Karpas-422 (cell line): ENCODE measurements around the gene ITGA7. TPM values are rescaled to one million over a fixed set of nuclear protein-coding genes. Genes with fewer than 3 reads are reported as not detected.

Experiments
- DNase-seq: peaks from one replicate; pipeline ENCODE4 v3.0.0-alpha.2; 2015
- H2AFZ ChIP-seq: fragments of 200-600 bp; sonication (generic); 2 replicates; pipeline ENCODE4 v1.6.1; 2014; ENCODE audit warnings: antibody characterized with exemption, low read length, mixed read lengths
- H3K27ac ChIP-seq: fragments of 200-600 bp; sonication (generic); 2 replicates; pipeline ENCODE4 v1.5.1; 2014; ENCODE audit warnings: mild to moderate bottlenecking, low read length, moderate library complexity
- H3K27me3 ChIP-seq: fragments of 200-600 bp; sonication (generic); 2 replicates; pipeline ENCODE4 v1.6.1; 2014; ENCODE audit warnings: low read length, mixed read lengths
- H3K36me3 ChIP-seq: fragments of 200-600 bp; sonication (generic); 2 replicates; pipeline ENCODE4 v1.6.1; 2014; ENCODE audit warnings: low read length, mixed read lengths; ENCODE audit not compliant: insufficient read depth
- H3K4me1 ChIP-seq: fragments of 200-600 bp; sonication (generic); 2 replicates; pipeline ENCODE4 v1.6.1; 2014; ENCODE audit warnings: mild to moderate bottlenecking, low read length, mixed read lengths
- H3K4me2 ChIP-seq: fragments of 200-600 bp; sonication (generic); 2 replicates; pipeline ENCODE4 v1.6.1; 2014; ENCODE audit warnings: low read length, low read depth, mild to moderate bottlenecking; ENCODE audit not compliant: poor library complexity, severe bottlenecking
- H3K4me3 ChIP-seq: fragments of 200-600 bp; sonication (generic); 2 replicates; pipeline ENCODE4 v1.5.1; 2014; ENCODE audit warnings: mild to moderate bottlenecking, antibody characterized with exemption, low read length, mixed read lengths
- H3K79me2 ChIP-seq: fragments of 200-600 bp; sonication (generic); 2 replicates; pipeline ENCODE4 v1.6.1; 2014; ENCODE audit warnings: mild to moderate bottlenecking, low read length, mixed read lengths
- H3K9ac ChIP-seq: fragments of 200-600 bp; sonication (generic); 2 replicates; pipeline ENCODE4 v1.6.0; 2014; ENCODE audit warnings: low read length
- H3K9me2 ChIP-seq: fragments of 200-600 bp; sonication (generic), shearing (Covaris generic); replicated peaks from 2 replicates; pipeline ENCODE4 v1.6.0; 2014; ENCODE audit warnings: mild to moderate bottlenecking, low read length, moderate library complexity; ENCODE audit not compliant: insufficient read depth
- H3K9me3 ChIP-seq: fragments of 300-700, 200-600 bp; sonication (generic); 2 replicates; pipeline ENCODE4 v1.6.1; 2014; ENCODE audit warnings: low read length, mixed read lengths
- H4K20me1 ChIP-seq: fragments of 200-600 bp; sonication (generic); 2 replicates; pipeline ENCODE4 v1.6.1; 2014; ENCODE audit warnings: mild to moderate bottlenecking, antibody characterized with exemption, low read length, low read depth; ENCODE audit not compliant: insufficient read depth
- total RNA-seq: library from RNA; depleted of rRNA; stranded (reverse); fragments of >200 nt; shearing (Covaris generic); gene quantifications from 2 replicates; pipeline ENCODE4 v1.2.3, GENCODE V29; 2014; ENCODE audit warnings: low replicate concordance

Gene ITGA7
- total RNA-seq, 1 experiment from 2014 or later, result 0.78 TPM

DNA sequence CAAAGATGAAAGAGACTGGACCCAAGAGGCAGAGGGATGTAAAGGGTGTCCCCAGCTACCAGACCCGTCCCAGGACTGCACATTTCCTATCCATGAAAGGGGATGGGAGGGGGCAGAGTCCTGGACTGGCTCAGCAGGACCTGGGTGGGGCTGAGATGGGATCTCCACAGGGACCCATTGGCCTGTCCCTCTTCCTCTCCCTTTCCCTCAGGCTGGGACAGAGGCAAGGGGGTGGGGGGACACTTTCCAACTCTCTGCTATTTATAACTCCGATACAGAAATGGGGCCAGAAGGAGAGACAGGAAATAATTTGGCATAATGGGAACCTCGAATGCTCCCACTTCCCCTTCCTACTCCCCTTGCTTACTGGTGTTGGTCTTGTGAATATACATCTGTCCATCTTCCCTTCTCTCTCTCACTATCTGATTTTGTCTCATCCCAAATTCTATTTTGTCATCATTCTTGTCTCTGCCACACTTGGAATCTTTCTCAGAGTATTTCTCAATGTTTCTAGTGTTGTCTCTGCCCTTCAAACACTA, 1.1 kb upstream of the ITGA7 start:
- H3K9ac ChIP-seq, result no peak overlapping the region
- no peak overlapping the region for H2AFZ ChIP-seq
- no peak for DNase-seq
- H3K9me3 ChIP-seq, result no peaks in the 10 kb centered on the region
- no peaks in the 10 kb centered on the region for H3K79me2 ChIP-seq
- no peaks in the 10 kb centered on the region for H4K20me1 ChIP-seq
- no peaks in the 10 kb centered on the region for H3K9me2 ChIP-seq
- no peak overlapping the region for H3K27ac ChIP-seq
- H3K4me2 ChIP-seq, result peak overlapping the region; percentile 59
- peaks cover 12% of the 10 kb centered on the region for H3K4me1 ChIP-seq
- H3K36me3 ChIP-seq, result no peaks in the 10 kb centered on the region
- no peaks in the 10 kb centered on the region for H3K27me3 ChIP-seq
- H3K4me3 ChIP-seq, result no peak overlapping the region

DNA sequence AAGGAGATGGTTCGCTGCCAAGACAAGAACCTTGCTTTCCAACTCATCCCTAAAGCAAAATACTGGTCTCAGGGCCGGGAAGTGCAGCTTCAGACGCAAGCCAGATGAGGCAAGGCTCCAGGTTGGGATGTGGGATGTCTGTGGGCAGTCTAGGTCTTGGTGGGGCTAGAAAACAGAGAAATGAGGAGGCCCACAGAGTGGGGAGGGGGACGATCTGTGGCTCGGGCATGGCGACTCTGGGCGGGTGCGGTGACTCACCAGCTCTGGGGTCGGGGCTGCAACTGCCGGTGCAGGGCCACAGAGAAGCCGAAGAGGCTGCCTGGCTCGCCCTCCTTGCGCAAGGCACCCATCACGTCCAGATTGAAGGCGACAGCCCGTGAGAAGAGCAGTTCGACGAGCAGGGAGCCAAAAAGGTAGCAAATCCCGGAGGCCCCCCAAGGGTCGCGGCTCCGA, 459 bp downstream of the ITGA7 start:
- H3K9me2 ChIP-seq, result no peaks in the 10 kb centered on the region
- no peaks in the 10 kb centered on the region for H3K36me3 ChIP-seq
- DNase-seq, result no peak
- H3K9ac ChIP-seq, result no peak overlapping the region
- no peak overlapping the region for H3K27ac ChIP-seq
- H3K4me1 ChIP-seq, result peaks cover 12% of the 10 kb centered on the region
- no peak overlapping the region for H2AFZ ChIP-seq
- H3K4me2 ChIP-seq, result no peak overlapping the region
- H3K9me3 ChIP-seq, result no peaks in the 10 kb centered on the region
- no peaks in the 10 kb centered on the region for H4K20me1 ChIP-seq
- H3K79me2 ChIP-seq, result no peaks in the 10 kb centered on the region
- no peaks in the 10 kb centered on the region for H3K27me3 ChIP-seq
- no peak overlapping the region for H3K4me3 ChIP-seq

DNA sequence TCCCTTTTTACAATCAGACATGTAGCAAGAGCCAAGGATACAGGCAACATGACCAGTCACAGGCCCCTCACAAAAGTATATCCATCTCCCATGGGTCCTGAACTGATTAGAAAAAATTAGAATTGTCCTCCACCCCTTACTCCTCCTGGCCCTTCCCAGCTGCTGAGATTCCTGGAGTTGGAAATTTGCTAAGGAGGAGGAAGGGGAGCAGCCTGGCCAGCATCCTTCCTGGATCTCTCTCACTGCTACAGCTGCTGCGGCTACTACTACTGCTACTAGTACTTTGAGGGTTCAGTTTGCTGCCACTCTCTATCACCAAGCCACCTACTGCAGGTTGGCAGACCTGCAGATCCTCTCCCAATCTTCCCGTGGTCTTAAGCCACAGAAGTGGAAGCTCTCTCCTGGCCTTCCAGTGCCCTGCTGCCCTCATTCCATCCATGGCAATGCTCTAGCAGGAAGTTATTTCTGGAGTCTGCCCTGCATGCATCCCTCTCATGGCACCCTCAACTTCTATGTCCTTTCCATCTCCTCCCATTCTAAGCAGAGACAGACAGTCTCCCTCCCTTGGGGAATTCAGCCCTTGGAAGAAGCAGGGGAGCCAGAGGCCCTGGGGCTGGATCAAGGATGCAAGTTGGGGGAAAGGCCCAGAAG, 1.0 kb downstream of the ITGA7 start:
- Histone ChIP-seq H3K36me3 (no peaks in the 10 kb centered on the region), H3K27me3 (no peaks in the 10 kb centered on the region), H3K4me1 (peaks cover 12% of the 10 kb centered on the region), H3K9me2 (no peaks in the 10 kb centered on the region), H3K79me2 (no peaks in the 10 kb centered on the region), H3K4me3 (no peak overlapping the region), H2AFZ (no peak overlapping the region), H4K20me1 (no peaks in the 10 kb centered on the region), H3K27ac (no peak overlapping the region), H3K4me2 (no peak overlapping the region), H3K9me3 (no peaks in the 10 kb centered on the region), H3K9ac (no peak overlapping the region)
- DNase-seq, result no peak

DNA sequence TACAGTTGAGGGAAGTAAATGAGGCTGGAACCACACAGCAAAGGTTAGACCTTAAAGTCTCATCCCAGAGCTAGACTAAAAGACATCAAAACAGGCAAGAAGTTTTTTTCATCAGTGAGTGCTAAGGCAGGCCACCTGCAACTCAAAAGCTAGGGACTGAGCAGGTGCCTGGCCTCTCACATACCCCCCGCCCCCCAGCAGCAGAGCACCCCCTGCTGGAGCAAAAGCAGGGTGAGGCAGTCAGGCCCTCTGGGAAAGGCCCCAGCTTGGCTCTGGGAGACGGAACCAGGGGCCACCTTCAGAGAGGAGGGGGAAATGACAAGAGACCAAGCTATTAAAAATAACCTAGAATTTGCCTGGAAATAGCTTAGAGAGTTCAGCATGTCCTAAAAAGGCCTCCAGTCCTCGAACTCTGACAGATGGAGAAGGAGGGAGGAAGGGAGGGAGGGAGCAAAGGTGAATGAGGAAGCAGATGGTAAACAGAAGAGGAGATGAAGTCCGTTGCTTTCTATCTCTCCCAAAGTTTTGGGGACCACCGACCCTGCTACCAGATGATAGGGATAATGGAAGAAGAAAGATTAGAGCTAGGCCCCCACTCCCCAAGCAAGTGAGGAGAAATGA, 1.8 kb downstream of the ITGA7 start:
- H3K4me2 ChIP-seq, result no peak overlapping the region
- H3K27me3 ChIP-seq, result no peaks in the 10 kb centered on the region
- H3K9me2 ChIP-seq, result no peaks in the 10 kb centered on the region
- H3K79me2 ChIP-seq, result no peaks in the 10 kb centered on the region
- H3K36me3 ChIP-seq, result no peaks in the 10 kb centered on the region
- H3K9me3 ChIP-seq, result no peaks in the 10 kb centered on the region
- H3K9ac ChIP-seq, result no peak overlapping the region
- H3K4me3 ChIP-seq, result no peak overlapping the region
- H4K20me1 ChIP-seq, result no peaks in the 10 kb centered on the region
- no peak overlapping the region for H3K27ac ChIP-seq
- peaks cover 12% of the 10 kb centered on the region for H3K4me1 ChIP-seq
- H2AFZ ChIP-seq, result no peak overlapping the region
- DNase-seq, result peak; percentile 81

DNA sequence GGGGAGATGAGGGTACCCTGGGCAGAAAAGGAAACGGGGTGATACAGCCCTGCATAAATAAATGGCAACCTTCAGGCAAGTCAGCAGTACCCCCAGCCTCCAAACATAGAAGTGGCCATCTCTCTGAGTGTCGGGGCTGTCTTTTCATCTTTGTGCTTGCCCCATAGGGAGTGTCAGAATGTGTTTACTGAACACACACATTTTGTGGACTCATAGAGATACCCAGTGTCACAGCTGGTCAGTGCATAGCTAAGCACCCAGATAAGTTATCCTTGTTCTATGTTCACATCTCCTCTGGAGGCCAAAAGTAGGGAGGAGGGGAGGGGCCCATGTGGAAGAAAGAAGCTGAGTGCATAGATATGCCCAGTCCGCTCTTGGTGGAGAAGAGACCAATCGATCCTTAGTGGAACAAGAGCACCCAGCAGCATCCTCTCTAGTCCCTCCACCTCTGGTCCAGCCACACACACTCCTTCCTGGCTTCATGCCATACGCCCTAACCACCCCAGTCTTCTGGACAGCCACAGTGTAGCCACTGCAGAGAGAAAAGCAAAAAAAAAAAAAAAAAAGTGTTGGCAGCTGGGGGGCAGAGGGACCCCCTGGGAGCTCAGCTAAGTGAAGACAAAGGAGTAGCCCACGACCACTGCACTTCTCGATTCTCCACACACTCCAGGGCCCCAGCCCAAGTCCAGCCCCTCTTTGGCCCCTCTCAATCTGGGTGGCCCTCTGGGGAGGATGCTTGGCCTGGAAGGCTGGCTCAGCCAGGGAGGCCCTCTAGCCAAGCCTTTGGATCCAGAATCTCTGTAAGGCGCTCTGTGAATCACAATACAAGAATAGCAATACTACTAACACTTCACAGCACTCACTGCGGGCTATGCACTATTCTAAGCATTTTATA, 2.6 kb downstream of the ITGA7 start:
- Histone ChIP-seq H3K27me3 (no peaks in the 10 kb centered on the region), H3K4me3 (no peak overlapping the region), H3K79me2 (no peaks in the 10 kb centered on the region), H3K4me2 (no peak overlapping the region), H3K36me3 (no peaks in the 10 kb centered on the region), H3K4me1 (peaks cover 12% of the 10 kb centered on the region), H3K27ac (no peak overlapping the region), H3K9me2 (no peaks in the 10 kb centered on the region), H4K20me1 (no peaks in the 10 kb centered on the region), H3K9me3 (no peaks in the 10 kb centered on the region), H2AFZ (no peak overlapping the region), H3K9ac (no peak overlapping the region)
- DNase-seq, result no peak

DNA sequence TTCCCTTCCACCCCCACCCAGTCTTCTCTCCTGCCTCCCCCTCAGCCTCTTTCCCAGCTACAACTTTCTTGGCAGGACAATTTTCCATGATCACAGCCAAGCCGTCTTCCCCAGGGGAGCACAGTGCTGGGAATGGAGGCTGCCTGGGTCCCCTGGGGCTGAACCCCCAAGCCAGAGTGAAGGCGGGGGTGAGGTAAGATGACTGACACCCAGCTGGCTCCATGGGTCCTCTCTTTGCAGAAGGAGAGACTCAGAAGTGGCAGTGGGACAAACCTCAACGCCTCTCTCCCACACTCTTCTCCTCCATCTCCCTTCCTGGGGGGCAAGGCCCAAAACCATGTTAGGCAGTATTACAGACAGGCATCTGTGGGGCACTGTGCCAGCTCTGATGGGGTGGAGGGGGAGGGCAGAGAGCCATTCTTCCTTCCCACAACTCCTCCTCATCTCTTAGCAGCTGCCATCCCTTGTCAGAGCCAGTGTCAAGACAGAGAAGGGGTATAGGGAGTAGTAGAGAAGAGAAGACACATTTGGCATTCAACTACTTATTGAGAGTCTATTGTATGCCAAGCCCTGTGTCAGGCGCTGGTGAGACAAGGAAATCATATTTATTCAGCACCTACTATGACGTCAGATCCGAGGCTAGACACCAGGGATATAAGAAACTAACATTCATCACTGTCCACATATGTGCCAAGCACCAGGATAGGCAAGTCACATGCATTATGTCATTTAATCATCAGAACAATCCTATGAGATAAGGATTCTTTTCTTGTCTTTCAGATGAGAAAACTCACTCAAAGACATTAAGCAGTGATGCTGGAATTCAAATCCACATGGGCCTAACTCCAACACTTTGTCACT, 3.6 kb downstream of the ITGA7 start:
- DNase-seq, result no peak
- no peak overlapping the region for H3K9ac ChIP-seq
- H3K27ac ChIP-seq, result no peak overlapping the region
- no peaks in the 10 kb centered on the region for H3K9me3 ChIP-seq
- no peaks in the 10 kb centered on the region for H3K79me2 ChIP-seq
- H2AFZ ChIP-seq, result no peak overlapping the region
- no peaks in the 10 kb centered on the region for H4K20me1 ChIP-seq
- no peaks in the 10 kb centered on the region for H3K27me3 ChIP-seq
- no peaks in the 10 kb centered on the region for H3K36me3 ChIP-seq
- no peak overlapping the region for H3K4me2 ChIP-seq
- H3K4me1 ChIP-seq, result peaks cover 12% of the 10 kb centered on the region
- no peaks in the 10 kb centered on the region for H3K9me2 ChIP-seq
- H3K4me3 ChIP-seq, result no peak overlapping the region

DNA sequence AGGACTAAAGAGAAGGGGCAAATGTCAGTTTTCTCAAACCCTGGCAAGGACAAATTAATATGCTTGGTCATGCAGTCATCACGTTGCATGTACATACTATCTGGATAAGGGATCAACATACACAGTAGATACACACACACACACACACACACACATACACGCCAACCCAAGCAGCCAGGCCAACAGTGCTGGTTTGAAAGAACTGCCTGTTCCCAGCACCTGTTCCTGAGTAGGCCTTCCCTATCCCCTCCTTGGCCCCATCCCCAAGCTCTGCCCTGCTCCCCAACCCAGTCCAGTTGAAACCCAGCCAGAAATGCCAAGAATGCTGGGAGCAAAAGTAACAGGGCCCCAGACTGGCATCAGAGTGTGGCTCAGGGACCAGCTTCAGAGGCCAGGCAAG, 4.4 kb downstream of the ITGA7 start:
- H3K4me3 ChIP-seq, result no peak overlapping the region
- no peak for DNase-seq
- H3K9ac ChIP-seq, result no peak overlapping the region
- H3K9me3 ChIP-seq, result no peaks in the 10 kb centered on the region
- no peaks in the 10 kb centered on the region for H4K20me1 ChIP-seq
- H3K27me3 ChIP-seq, result no peaks in the 10 kb centered on the region
- no peaks in the 10 kb centered on the region for H3K36me3 ChIP-seq
- H3K9me2 ChIP-seq, result no peaks in the 10 kb centered on the region
- H3K27ac ChIP-seq, result no peak overlapping the region
- no peaks in the 10 kb centered on the region for H3K79me2 ChIP-seq
- H2AFZ ChIP-seq, result no peak overlapping the region
- peaks cover 10% of the 10 kb centered on the region for H3K4me1 ChIP-seq
- no peak overlapping the region for H3K4me2 ChIP-seq
